HG02885 (cell line): ENCODE data around the gene RAB40C.

ENCODE experiments used
- ATAC-seq: cut with Tn5 transposase; IDR thresholded peaks from one replicate; pipeline ENCODE4 v1.9.1; 2021; ENCODE audit warnings: mild to moderate bottlenecking; ENCODE audit not compliant: unreplicated experiment, poor library complexity

Gene RAB40C

DNA sequence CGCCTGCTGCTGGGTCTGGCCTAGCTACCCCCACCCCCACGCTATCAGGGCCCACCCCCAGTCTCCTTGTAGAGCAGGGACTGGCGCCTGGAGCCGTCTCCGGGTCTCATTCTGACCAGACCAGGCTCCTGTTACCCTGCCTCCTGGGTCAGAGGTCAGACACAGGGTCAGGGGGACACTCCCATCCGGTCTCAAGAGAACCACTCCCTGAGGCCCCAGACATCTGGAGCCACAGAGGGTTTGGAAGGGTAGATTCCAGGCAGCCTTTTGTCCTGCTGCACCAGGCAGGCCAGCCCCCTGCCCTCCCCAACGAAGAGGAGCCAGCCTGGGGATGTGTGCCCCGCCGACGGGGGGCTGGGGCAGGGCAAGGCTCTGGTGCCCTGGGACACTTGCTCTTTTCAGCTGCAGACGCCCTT, 40.0 kb downstream of the RAB40C start:
- ATAC-seq = no peak

DNA sequence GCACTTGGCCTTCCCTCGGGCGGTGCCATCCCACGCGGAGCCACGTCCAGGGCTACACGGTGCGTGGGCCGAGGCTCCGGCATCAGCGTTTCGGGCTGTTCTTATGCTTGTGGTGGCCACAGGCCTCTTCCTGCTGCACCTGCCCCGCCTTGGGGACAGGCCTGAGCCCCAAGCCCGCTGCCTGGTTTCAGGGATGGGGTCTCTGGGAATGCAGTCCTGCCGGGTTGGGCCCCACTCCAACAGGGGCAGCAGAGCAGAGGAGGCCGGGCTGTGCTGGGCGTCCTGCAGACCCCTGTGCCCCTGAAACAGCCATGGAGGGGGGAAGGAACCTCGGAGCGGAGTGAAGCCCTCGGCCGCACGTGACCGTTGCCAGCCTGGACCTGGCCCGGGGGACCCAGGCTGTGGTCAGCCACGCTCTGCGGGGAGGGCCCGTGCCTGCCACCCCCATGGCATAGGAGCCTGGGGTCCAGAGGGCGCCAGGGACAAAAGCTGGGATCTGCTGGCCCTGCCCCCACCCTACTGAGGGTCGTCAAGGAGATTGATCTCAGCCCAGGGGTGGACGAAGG, 40.5 kb downstream of the RAB40C start:
- ATAC-seq = no peak

DNA sequence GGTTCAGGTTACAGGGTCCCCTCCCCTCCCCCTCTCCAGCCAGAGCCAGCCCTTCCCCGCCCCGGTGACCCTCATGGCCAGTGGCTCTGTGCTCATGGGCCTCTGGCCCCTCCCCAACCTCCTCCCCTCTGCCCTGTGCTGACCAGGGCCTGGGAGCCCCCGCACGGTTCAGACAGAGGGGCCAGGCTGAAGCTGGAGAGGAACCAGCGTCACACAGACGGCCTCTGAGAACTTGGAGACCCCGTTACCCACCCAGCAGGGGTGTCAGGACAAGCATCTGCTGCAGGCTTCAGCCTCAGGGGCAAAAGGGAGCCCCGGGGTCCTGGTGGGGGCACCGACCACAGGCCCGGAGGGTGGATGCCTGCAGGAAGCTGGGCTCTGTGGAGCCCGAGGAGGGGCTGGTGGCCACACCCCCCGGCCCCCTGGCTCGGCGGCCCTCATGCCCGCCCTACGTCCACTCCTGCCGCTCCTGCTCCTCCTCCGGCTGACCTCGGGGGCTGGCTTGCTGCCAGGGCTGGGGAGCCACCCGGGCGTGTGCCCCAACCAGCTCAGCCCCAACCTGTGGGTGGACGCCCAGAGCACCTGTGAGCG, 41.0 kb downstream of the RAB40C start, which contains the start of gene WFIKKN1:
TSS of gene WFIKKN1 (plus strand) at position 171 of the 591 bp plus-strand sequence. CDS start at position 440, 269 bp downstream.
- ATAC-seq = no peak

DNA sequence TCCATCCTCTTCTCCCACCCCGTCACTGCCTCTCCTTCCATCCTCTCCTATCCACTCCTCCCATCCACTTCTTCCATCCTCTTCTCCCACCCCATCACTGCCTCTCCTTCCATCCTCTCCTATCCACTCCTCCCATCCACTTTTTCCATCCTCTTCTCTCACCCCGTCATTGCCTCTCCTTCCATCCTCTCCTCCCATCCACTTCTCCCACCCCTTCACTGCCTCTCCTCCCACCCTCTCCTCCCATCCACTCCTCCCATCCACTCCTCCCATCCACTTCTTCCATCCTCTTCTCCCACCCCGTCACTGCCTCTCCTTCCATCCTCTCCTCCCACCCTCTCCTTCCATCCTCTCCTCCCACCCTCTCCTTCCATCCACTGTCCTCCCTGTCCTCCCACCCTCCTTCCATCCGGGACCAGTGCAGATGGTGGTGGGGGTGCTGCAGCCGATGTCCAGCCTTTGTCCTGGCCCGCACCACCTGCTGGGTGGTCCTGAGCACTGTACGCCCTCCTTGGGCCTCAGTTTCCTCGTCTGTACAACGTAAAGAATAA, 42.0 kb downstream of the RAB40C start:
- no peak for ATAC-seq

DNA sequence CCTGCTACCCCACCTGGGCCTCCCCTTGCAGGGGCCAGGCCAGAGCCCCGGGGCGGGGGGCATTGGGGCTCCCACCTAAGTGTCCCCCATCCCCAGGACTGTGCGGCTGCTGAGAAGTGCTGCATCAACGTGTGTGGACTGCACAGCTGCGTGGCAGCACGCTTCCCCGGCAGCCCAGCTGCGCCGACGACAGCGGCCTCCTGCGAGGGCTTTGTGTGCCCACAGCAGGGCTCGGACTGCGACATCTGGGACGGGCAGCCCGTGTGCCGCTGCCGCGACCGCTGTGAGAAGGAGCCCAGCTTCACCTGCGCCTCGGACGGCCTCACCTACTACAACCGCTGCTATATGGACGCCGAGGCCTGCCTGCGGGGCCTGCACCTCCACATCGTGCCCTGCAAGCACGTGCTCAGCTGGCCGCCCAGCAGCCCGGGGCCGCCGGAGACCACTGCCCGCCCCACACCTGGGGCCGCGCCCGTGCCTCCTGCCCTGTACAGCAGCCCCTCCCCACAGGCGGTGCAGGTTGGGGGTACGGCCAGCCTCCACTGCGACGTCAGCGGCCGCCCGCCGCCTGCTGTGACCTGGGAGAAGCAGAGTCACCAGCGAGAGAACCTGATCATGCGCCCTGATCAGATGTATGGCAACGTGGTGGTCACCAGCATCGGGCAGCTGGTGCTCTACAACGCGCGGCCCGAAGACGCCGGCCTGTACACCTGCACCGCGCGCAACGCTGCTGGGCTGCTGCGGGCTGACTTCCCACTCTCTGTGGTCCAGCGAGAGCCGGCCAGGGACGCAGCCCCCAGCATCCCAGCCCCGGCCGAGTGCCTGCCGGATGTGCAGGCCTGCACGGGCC, 42.8 kb downstream of the RAB40C start:
- ATAC-seq = no peak

DNA sequence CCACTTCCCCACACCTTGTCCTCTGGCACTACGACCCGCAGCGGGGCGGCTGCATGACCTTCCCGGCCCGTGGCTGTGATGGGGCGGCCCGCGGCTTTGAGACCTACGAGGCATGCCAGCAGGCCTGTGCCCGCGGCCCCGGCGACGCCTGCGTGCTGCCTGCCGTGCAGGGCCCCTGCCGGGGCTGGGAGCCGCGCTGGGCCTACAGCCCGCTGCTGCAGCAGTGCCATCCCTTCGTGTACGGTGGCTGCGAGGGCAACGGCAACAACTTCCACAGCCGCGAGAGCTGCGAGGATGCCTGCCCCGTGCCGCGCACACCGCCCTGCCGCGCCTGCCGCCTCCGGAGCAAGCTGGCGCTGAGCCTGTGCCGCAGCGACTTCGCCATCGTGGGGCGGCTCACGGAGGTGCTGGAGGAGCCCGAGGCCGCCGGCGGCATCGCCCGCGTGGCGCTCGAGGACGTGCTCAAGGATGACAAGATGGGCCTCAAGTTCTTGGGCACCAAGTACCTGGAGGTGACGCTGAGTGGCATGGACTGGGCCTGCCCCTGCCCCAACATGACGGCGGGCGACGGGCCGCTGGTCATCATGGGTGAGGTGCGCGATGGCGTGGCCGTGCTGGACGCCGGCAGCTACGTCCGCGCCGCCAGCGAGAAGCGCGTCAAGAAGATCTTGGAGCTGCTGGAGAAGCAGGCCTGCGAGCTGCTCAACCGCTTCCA, 43.6 kb downstream of the RAB40C start:
- ATAC-seq = no peak

DNA sequence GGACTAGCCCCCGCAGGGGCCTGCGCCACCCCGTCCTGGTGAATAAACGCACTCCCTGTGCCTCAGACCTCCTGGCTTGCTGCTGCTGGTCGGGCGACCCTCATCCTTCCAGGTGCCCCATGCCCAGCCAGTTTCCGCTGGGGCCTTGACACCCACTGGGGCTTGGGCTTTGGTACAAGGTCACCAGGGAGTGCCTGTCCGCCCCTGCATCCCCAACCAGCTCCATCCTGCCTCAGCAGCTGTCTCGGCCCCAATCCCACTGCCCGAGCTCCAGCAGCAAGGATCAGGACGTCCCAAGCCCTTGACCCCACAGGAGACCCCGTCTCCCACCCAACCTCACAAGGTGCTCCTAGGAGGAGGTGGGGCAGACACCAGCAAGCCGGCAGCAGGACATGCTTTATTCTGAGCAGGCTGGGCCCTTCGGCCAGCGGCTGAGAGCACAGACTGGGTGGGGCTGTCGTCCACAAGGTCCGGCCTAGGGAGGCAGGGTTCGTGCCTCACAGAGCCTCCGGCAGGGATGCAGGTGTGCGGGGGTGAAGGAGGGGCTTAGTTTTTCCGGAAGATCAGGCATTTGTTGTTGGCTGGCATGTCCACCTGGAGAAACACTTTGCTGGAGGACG, 44.3 kb downstream of the RAB40C start:
- ATAC-seq = no peak

DNA sequence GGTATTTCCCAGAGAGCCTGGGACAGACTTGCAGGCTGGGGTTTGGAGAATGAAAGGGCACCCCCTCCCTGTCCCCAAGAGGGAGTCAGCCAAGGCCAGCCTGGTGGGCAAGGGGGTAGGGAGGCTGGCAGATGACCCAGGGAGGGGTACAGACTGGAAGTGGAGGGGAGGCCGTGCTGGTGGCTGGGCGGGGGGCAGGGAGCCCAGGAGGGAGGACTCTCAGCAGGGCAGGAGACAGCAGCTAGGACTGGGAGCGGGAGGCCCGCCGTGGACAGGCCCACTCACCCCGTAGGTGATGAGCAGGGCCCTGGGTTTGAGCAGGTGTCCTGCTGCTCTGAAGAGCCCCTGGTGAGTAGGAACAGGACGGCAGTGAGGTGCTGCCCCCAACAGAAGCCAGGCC, 45.1 kb downstream of the RAB40C start:
- no peak for ATAC-seq

DNA sequence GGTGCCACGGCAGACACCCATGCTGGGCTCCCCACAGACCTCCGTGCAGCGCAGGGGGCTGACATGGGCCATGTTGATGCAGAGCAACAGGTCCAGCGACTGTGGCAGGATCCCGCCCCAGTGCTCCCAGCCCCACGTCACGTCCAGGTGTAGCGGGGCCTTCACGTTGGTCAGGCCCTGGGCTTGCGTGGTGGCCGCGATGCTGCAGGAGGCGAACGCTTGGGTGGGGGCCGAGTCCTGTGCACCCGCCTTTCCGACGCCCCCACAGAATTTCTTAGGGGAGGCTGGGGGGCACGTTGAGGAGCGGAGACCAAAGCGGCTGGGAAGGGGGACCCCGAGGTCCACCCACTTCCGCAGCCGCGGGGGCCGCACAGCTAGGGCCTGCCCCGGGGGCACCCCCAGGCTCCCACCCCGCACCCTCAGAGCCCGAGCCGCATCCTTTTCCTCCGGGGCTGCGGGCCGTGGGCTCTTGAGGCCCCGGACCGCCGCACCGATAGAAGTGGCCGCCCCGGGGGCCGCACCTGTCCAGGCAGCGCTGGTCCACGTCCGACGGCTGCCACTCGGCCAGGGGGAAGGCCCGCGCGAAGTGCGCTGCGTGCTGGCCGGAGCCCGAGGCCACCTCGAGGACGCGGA, 45.8 kb downstream of the RAB40C start:
- ATAC-seq = peak; percentile 12

DNA sequence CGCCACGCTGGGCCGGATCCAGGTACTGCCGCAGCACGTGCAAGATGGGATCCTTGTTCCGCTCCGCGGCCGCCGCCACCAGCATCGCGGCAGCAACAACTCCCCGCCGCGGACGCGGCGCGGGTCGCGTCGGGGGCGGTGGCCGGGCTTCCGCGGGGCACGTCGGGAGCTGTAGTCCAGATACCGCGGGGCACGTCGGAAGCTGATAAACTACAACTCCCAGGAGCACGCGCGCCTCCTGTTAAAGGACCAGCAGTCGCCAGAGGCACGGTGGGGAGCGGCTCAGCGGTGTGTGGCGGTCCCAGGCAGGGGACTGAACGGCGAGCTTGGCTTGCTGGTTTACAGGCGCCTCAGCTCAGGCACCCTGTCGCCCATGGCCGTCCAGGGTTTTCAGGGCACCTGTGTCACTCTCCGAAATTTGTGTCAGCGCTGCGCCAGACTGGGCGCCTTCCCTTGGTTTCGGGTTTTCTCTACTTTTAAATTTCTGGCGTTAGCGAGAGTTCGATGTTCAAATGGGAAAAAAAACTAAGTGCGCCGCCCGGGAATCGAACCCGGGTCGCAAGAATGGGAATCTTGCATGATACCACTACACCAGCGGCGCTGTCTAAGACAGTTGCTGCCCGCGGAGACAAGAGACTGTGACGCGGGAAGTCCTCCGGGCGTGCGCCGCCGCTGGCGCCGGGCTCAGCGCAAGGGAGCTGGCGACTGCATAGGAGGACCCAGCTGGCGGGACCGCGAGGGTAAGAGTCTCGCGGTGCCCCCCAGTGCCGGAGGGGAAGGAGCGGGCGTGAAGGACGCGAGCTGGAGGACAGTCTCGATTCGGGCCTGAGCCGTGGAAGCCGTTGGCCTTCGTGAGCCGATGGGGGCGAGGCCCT, 46.6 kb downstream of the RAB40C start, which contains the start of gene METTL26:
TSS of gene METTL26 (minus strand) at position 100 of the 875 bp plus-strand sequence. CDS start at position 85, 15 bp downstream.
- peak; percentile 74 for ATAC-seq

DNA sequence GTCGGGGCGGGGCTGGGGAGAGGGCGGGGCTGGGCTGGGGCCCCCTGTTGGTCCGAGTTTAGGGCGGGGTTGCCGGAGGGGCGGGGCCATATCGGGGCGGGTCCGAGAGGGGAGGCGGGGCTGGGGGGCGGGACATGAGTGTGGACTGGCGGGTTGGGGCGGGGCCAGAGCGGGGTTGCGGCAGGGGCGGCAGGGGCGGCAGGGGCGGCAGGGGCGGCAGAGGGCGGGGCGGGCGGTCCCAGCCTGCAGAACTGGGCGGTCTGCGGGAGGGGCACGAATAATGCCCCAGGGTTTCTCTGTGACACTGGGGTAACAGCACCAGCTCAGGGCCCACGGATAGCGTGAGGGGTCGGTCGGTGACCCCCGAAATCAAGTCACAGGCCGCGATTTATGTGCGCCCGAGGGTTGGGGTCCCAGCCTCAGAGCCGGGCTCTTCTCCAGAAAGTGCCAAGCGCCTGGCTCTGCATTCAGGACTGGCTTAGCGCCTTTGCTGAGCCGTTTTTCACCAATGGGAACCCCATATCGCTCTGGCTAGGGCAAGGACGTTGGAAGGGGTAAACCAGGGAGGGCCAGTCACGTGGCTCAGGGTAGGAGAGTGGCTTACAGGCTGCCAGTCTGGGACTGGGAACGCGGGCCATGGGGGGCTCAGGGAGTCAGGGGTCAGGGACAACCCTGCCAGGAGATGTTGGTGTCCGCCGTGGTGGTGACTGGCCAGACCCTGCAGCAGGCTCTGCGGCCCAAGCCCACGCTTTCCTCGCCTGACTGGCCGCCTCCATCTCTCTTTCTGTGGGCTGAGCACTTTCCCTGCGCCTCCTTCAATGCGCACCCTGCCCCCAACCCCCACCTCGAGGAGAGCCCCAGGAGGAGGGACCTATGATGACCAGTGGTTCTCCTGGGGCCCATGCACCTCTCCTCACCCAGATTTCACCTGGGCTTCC, 47.5 kb downstream of the RAB40C start:
- ATAC-seq = no peak

DNA sequence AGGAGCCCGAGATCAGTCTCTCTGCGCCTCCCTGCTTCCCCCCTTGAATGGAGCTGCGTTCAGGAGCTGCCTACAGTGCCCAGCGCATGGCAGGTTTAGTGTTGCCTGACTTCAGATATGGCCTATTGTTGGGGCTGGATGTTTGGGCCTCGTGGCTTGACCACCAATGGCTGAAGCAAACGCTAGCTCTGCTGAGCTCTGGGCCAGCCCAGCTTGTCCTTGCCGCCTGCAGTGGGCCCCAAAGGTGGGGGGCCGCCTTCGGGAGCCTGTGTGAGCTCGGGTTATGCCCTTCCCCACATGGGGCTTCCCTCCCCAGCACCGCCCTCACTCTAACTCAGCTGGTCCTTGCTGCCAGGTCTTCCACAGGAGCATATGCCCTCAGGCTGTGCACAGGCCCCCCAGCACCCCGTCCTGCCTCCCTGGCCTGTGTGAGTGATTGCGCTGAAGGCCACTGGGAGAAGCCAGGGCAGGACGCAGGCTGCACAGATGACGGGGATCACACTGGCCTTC, 48.2 kb downstream of the RAB40C start:
- ATAC-seq = no peak

DNA sequence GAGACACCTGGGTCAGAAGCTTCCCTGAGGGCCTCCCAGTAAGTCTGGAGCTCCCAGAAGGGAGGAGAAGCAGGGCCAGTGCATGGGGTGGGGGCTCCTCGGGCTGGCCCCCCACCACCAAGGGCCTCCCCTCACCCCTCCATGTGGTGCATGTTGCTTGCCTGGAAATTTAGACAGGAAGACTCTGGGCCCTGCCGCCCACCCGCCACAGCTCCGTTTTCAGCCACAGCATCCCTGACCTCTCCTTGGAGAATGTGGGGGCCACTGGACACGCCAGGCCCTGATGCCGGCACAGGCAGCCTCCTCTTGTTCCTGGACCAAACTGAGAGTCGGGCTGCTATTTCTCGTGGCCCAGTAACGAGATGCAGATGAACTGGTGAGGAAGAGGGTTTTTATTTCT, 49.0 kb downstream of the RAB40C start:
- no peak for ATAC-seq

DNA sequence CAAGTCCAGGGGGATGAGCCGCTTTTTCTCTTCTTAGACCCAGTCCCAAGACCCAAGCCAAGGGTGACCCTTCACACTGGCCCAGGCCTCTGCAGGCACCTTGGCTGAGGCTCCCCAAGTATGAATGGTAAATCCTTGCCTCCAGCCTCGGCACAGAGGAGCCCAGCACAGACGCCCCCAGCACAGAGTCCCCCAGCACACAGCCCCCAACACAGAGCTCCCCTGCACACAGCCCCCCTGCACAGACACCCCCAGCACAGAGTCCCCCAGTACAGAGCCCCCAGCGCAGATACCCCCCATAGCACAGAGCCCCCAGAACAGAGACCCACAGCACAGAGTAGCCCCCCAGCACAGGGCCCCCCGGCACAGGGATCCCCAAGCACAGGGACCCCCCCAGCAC, 50.7 kb downstream of the RAB40C start:
- ATAC-seq = no peak

DNA sequence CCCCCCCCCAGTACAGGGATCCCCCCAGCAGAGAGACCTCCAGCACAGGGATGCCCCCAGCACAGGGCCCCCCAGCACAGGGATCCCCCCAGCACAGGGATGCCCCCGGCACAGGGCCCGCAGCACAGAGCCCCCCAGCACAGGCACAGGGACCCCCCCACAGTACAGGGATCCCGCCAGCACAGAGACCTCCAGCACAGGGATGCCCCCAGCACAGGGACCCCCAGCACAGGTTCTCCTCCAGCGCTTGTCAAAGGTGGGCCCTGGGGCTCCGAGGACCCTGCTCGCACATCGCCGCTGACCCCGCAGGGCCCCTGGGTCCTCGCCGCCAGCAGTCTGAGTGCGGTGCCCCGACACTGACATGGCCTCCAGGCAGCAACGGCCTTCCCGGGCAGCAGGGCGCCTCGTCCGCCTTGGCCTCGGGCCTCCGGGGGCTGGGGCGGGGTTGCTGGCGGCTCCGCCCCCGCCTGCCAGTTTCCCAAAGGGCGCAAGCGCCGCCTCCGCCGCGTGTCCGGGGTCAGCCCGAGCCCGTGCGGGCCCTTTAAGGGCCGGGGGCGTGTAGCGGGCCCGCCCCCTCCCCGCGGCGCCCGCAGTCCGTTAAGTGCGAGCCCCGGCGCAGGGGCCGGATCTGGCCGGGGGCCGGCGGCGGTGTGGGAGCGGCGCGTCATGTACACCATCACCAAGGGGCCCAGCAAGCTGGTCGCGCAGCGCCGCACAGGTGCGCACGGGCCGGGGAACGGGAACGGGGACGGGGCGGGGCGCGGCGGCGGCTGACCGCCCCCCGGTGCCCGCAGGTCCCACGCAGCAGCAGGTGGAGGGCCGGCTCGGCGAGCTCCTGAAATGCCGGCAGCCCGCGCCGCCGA, 51.7 kb downstream of the RAB40C start, which contains the start of gene MCRIP2:
TSS of gene MCRIP2 (plus strand) at position 503 of the 863 bp plus-strand sequence. CDS start at position 667, 164 bp downstream.
- ATAC-seq = peak; percentile 56
